ENCODE data around the gene LRIG2.
A peak's percentile ranks its signal among the peaks of the same experiment; 100 is the strongest.

Gene LRIG2

GRCh38 chr1:113109908-113110554, 37.0 kb downstream of the LRIG2 start:
- H3K4me3 ChIP-seq (ENCODE audit: low read length) = no peak overlapping the region
- peak; percentile 58 for TF ChIP-seq CTCF (conservative IDR thresholded peaks at IDR 0.05; ENCODE audit: low read length)
- DNase-seq (ENCODE audit: low read depth) = peak; percentile 94

GRCh38 chr1:113118266-113118665, 45.3 kb downstream of the LRIG2 start:
- no peak for TF ChIP-seq CTCF (conservative IDR thresholded peaks at IDR 0.05; ENCODE audit: low read length)
- DNase-seq (ENCODE audit: low read depth) = no peak
- H3K4me3 ChIP-seq (ENCODE audit: low read length) = no peak overlapping the region

GRCh38 chr1:113123737-113124136, 50.7 kb downstream of the LRIG2 start:
- DNase-seq (ENCODE audit: low read depth) = no peak
- H3K4me3 ChIP-seq (ENCODE audit: low read length) = no peak overlapping the region
- TF ChIP-seq CTCF (conservative IDR thresholded peaks at IDR 0.05; ENCODE audit: low read length) = no peak

GRCh38 chr1:113124366-113124765, 51.4 kb downstream of the LRIG2 start:
- no peak for DNase-seq (ENCODE audit: low read depth)
- no peak for TF ChIP-seq CTCF (conservative IDR thresholded peaks at IDR 0.05; ENCODE audit: low read length)
- H3K4me3 ChIP-seq (ENCODE audit: low read length) = no peak overlapping the region

GRCh38 chr1:113125517-113125916, 52.5 kb downstream of the LRIG2 start:
- TF ChIP-seq CTCF (conservative IDR thresholded peaks at IDR 0.05; ENCODE audit: low read length) = no peak

GRCh38 chr1:113126207-113126606, 53.2 kb downstream of the LRIG2 start:
- TF ChIP-seq CTCF (conservative IDR thresholded peaks at IDR 0.05; ENCODE audit: low read length) = no peak
- DNase-seq (ENCODE audit: low read depth) = no peak
- H3K4me3 ChIP-seq (ENCODE audit: low read length) = no peak overlapping the region

More at GRCh38 chr1:113125517-113125916, 52.5 kb downstream of the LRIG2 start:
- no peak overlapping the region for H3K4me3 ChIP-seq (ENCODE audit: low read length)
- no peak for DNase-seq (ENCODE audit: low read depth)

- TF ChIP-seq CTCF (conservative IDR thresholded peaks at IDR 0.05; ENCODE audit: low read length) = no peak
- no peak overlapping the region for H3K4me3 ChIP-seq (ENCODE audit: low read length)
- DNase-seq (ENCODE audit: low read depth) = no peak
Measured at GRCh38 chr1:113128116-113128515, 55.1 kb downstream of the LRIG2 start.

All from AG10803 (cell line).